Type B pancreatic cell (in vitro differentiated cells): ENCODE data around the gene HSPG2. TPM values are rescaled to one million over a fixed set of nuclear protein-coding genes. Genes with fewer than 3 reads are reported as not detected.

Source experiments
- DNase-seq: peaks from one replicate; pipeline ENCODE4 v3.0.0; 2021; ENCODE audit warnings: mixed read lengths; ENCODE audit not compliant: unreplicated experiment; ENCODE audit errors: extremely low spot score
- H3K27ac Mint-ChIP-seq: 2 replicates; pipeline ENCODE4 v1.8.0; 2021; ENCODE audit warnings: mild to moderate bottlenecking, mixed read lengths
- H3K27me3 Mint-ChIP-seq: 2 replicates; pipeline ENCODE4 v1.8.0; 2021; ENCODE audit warnings: mixed read lengths
- H3K36me3 Mint-ChIP-seq: 2 replicates; pipeline ENCODE4 v1.8.0; 2021; ENCODE audit warnings: mixed read lengths
- H3K4me1 Mint-ChIP-seq: one replicate; pipeline ENCODE4 v1.8.0; 2021; ENCODE audit warnings: mixed read lengths; ENCODE audit not compliant: unreplicated experiment
- H3K4me3 Mint-ChIP-seq: 2 replicates; pipeline ENCODE4 v1.8.0; 2021; ENCODE audit warnings: mild to moderate bottlenecking, mixed read lengths
- H3K9me3 Mint-ChIP-seq: 2 replicates; pipeline ENCODE4 v1.8.0; 2021; ENCODE audit warnings: mixed read lengths
- CTCF ChIP-seq: fragments of 200-600 bp; sonication (generic); conservative IDR thresholded peaks from 2 replicates; pipeline ENCODE4 v1.5.0; 2021; ENCODE audit warnings: antibody characterized with exemption, mild to moderate bottlenecking
- total RNA-seq: library from RNA; stranded (reverse); gene quantifications from 2 replicates; pipeline ENCODE4 v1.2.1, GENCODE V29; 2021; ENCODE audit warnings: low replicate concordance

Gene HSPG2
- total RNA-seq, 1 donor from 2014 or later = 130 TPM

- H3K27ac Mint-ChIP-seq = no peak overlapping the region
- TF ChIP-seq CTCF = no peak
- no peaks in the 10 kb centered on the region for H3K9me3 Mint-ChIP-seq
- H3K4me1 Mint-ChIP-seq = no peaks in the 10 kb centered on the region
- no peaks in the 10 kb centered on the region for H3K27me3 Mint-ChIP-seq
- DNase-seq = no peak
- H3K36me3 Mint-ChIP-seq = peaks cover 3% of the 10 kb centered on the region
- H3K4me3 Mint-ChIP-seq = no peak overlapping the region
Observed at GRCh38 chr1:21854751-21855131, 82.4 kb downstream of the HSPG2 start.

GRCh38 chr1:21854090-21854750 lies 82.9 kb downstream of the HSPG2 start:
- no peak overlapping the region for H3K4me3 Mint-ChIP-seq
- H3K27ac Mint-ChIP-seq = no peak overlapping the region
- no peaks in the 10 kb centered on the region for H3K27me3 Mint-ChIP-seq
- no peak for DNase-seq
- no peaks in the 10 kb centered on the region for H3K4me1 Mint-ChIP-seq
- no peaks in the 10 kb centered on the region for H3K9me3 Mint-ChIP-seq
- TF ChIP-seq CTCF = no peak
- peaks cover 3% of the 10 kb centered on the region for H3K36me3 Mint-ChIP-seq

GRCh38 chr1:21853131-21853427 lies 84.0 kb downstream of the HSPG2 start:
- H3K4me3 Mint-ChIP-seq = no peak overlapping the region
- no peaks in the 10 kb centered on the region for H3K27me3 Mint-ChIP-seq
- H3K4me1 Mint-ChIP-seq = no peaks in the 10 kb centered on the region
- TF ChIP-seq CTCF = no peak
- no peaks in the 10 kb centered on the region for H3K9me3 Mint-ChIP-seq
- H3K27ac Mint-ChIP-seq = no peak overlapping the region
- H3K36me3 Mint-ChIP-seq = peaks cover 3% of the 10 kb centered on the region
- no peak for DNase-seq

- no peak overlapping the region for H3K27ac Mint-ChIP-seq
- no peaks in the 10 kb centered on the region for H3K27me3 Mint-ChIP-seq
- TF ChIP-seq CTCF = no peak
- H3K4me1 Mint-ChIP-seq = no peaks in the 10 kb centered on the region
- no peaks in the 10 kb centered on the region for H3K9me3 Mint-ChIP-seq
- H3K36me3 Mint-ChIP-seq = peaks cover 1% of the 10 kb centered on the region
- H3K4me3 Mint-ChIP-seq = no peak overlapping the region
- no peak for DNase-seq
Observed at GRCh38 chr1:21852282-21853130, 84.6 kb downstream of the HSPG2 start.

GRCh38 chr1:21851430-21852250 lies 85.5 kb downstream of the HSPG2 start:
- DNase-seq = no peak
- Mint-ChIP-seq H3K4me1 (no peaks in the 10 kb centered on the region), H3K27ac (no peak overlapping the region), H3K9me3 (no peaks in the 10 kb centered on the region), H3K36me3 (no peaks in the 10 kb centered on the region), H3K4me3 (no peak overlapping the region), H3K27me3 (no peaks in the 10 kb centered on the region)
- TF ChIP-seq CTCF = no peak
